Gastroesophageal sphincter (tissue), 4 donors: ENCODE results near the gene ORAI3. TPM values are rescaled to one million over a fixed set of nuclear protein-coding genes. Genes with fewer than 3 reads are reported as not detected.

ENCODE experiments used
- ATAC-seq: fragments of 150-250 bp; one replicate; pipeline ENCODE4 v1.9.1; 2016; ENCODE audit warnings: mild to moderate bottlenecking, moderate library complexity
- H3K27ac ChIP-seq, 4 donors: fragments of 200-600 bp; sonication (generic) in 3 of 4; 1 replicate in 3 of 4; 2 replicates in 1 of 4; pipeline ENCODE4 v1.5.1; 2016 to 2019
- H3K27me3 ChIP-seq: fragments of 200-600 bp; sonication (generic); one replicate; pipeline ENCODE4 v1.5.1; 2019
- H3K36me3 ChIP-seq, 2 donors: fragments of 200-600 bp; sonication (generic); one replicate each; pipeline ENCODE4 v1.5.1; 2019; ENCODE audit warnings: control low read depth in 1 of 2
- H3K4me1 ChIP-seq, 3 donors: fragments of 200-600 bp; sonication (generic); 1 replicate in 2 of 3; 2 replicates in 1 of 3; pipeline ENCODE4 v1.5.1; 2016 to 2019; ENCODE audit warnings: control low read depth in 2 of 3
- H3K4me3 ChIP-seq, 2 donors: fragments of 200-600 bp; sonication (generic); one replicate each; pipeline ENCODE4 v1.5.1; 2019; ENCODE audit warnings: mild to moderate bottlenecking in 1 of 2, moderate library complexity in 1 of 2
- H3K9me3 ChIP-seq, 3 donors: fragments of 200-600 bp; sonication (generic); one replicate each; pipeline ENCODE4 v1.5.1; 2017 to 2019; ENCODE audit warnings: control low read depth in 2 of 3
- EP300 ChIP-seq: sonication (generic); formaldehyde crosslinking; IDR thresholded peaks from one replicate; pipeline ENCODE4 v1.6.1; 2017; ENCODE audit warnings: antibody characterized with exemption, mild to moderate bottlenecking
- POLR2A ChIP-seq, 2 donors: fragments of 450-650 bp; IDR thresholded peaks; one replicate each; pipeline ENCODE4 v1.6.1; 2017; ENCODE audit warnings: antibody characterized with exemption in 2 of 2, mild to moderate bottlenecking in 2 of 2, moderate library complexity in 1 of 2
- POLR2AphosphoS5 ChIP-seq: sonication (generic); formaldehyde crosslinking; IDR thresholded peaks from one replicate; pipeline ENCODE4 v1.6.1; 2017; ENCODE audit warnings: antibody characterized with exemption
- WGBS, 2 donors: methylation state at CpG; one replicate each; pipeline ENCODE4 v1.1.5; 2018; ENCODE audit warnings: low coverage in 1 of 2; 5-methylcytosine and 5-hydroxymethylcytosine counted together
- total RNA-seq, 4 donors: library from RNA; depleted of rRNA; stranded (reverse); fragments of >200 nt; gene quantifications; one replicate each; pipeline ENCODE4 v1.1.0, GENCODE V29; 2016
- TF ChIP-seq, protein P1 (sequence below), 4 experiments: fragments of 200-600 bp in 2 of 4; fragments of 450-650 bp in 2 of 4; sonication (generic) in 1 of 4; IDR thresholded peaks; one replicate each; pipeline ENCODE4 v1.5.1; 2017 to 2019; ENCODE audit warnings: antibody characterized with exemption in 4 of 4, mild to moderate bottlenecking in 2 of 4, moderate library complexity in 2 of 4

ORAI3 gene
- total RNA-seq, 4 donors from 2014 or later: 23.7 to 51.5 (median 40.0) TPM

DNA sequence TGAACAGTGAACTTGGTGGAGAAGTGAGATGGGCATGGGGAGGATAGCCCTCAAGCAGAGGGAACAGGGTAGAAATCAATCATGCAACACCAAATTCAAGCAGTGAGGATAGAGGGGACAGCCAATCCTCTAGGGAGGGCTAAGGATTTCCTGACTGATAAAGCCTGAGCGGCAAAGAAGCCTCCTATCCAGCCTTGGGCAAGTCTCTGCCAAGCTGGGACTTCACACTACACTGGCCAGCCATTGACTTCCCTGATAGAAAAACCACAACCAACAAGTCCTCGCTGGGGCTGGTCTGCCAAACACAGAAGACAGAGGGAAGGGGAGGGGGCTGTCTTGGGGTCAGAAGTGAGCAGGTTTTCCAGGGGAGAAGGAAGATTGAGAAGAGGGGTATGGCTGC is 28.0 kb upstream of the ORAI3 start:
- H3K4me3 ChIP-seq: no peak overlapping the region
- peaks cover 0 to 34% (median 12%) of the 10 kb centered on the region in 3 donors for H3K4me1 ChIP-seq
- TF ChIP-seq, protein P1, sequence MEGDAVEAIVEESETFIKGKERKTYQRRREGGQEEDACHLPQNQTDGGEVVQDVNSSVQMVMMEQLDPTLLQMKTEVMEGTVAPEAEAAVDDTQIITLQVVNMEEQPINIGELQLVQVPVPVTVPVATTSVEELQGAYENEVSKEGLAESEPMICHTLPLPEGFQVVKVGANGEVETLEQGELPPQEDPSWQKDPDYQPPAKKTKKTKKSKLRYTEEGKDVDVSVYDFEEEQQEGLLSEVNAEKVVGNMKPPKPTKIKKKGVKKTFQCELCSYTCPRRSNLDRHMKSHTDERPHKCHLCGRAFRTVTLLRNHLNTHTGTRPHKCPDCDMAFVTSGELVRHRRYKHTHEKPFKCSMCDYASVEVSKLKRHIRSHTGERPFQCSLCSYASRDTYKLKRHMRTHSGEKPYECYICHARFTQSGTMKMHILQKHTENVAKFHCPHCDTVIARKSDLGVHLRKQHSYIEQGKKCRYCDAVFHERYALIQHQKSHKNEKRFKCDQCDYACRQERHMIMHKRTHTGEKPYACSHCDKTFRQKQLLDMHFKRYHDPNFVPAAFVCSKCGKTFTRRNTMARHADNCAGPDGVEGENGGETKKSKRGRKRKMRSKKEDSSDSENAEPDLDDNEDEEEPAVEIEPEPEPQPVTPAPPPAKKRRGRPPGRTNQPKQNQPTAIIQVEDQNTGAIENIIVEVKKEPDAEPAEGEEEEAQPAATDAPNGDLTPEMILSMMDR (IDR thresholded peaks at IDR 0.05): no peak
- TF ChIP-seq POLR2A (IDR thresholded peaks at IDR 0.05): no peak
- no peak for TF ChIP-seq POLR2AphosphoS5
- TF ChIP-seq EP300: no peak
- WGBS, 2 donors: 48 to 88% methylated on average over 1 to 2 of the region's 2 CpGs
- H3K27me3 ChIP-seq: no peaks in the 10 kb centered on the region
- H3K36me3 ChIP-seq: peaks cover 0 to 3% of the 10 kb centered on the region in 2 donors
- no peaks in the 10 kb centered on the region for H3K9me3 ChIP-seq
- ATAC-seq: no peak
- peak overlapping the region in 3 of 4 donors; percentile 89 to 99 (median 96) for H3K27ac ChIP-seq

DNA sequence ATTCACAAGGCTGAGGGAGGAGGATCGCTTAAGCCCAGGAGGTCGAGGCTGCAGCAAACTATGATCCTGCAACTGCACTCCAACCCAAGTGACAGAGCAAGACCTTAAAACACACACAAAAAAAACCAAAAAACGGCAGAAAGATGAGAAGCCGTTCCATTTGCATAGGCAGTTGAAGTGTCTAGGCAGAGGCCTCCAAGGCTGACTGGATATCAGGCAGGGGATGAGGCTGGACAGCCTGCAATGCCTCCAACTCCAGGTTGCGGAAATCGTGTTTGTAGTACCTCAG is 27.5 kb upstream of the ORAI3 start:
- TF ChIP-seq, protein P1 (IDR thresholded peaks at IDR 0.05): no peak
- no peak for TF ChIP-seq POLR2AphosphoS5
- TF ChIP-seq EP300: no peak
- TF ChIP-seq POLR2A (IDR thresholded peaks at IDR 0.05): no peak
- Histone ChIP-seq H3K4me3 (peak overlapping the region; percentile 47 to 83), H3K27me3 (no peaks in the 10 kb centered on the region), H3K4me1 (peaks cover 0 to 34% (median 12%) of the 10 kb centered on the region in 3 donors), H3K9me3 (no peaks in the 10 kb centered on the region), H3K27ac (peak overlapping the region in 3 of 4 donors; percentile 89 to 99 (median 96)), H3K36me3 (peaks cover 0 to 8% of the 10 kb centered on the region in 2 donors)
- WGBS, 2 donors: 24 to 34% methylated on average over 5 to 6 of the region's 6 CpGs
- ATAC-seq: no peak

DNA sequence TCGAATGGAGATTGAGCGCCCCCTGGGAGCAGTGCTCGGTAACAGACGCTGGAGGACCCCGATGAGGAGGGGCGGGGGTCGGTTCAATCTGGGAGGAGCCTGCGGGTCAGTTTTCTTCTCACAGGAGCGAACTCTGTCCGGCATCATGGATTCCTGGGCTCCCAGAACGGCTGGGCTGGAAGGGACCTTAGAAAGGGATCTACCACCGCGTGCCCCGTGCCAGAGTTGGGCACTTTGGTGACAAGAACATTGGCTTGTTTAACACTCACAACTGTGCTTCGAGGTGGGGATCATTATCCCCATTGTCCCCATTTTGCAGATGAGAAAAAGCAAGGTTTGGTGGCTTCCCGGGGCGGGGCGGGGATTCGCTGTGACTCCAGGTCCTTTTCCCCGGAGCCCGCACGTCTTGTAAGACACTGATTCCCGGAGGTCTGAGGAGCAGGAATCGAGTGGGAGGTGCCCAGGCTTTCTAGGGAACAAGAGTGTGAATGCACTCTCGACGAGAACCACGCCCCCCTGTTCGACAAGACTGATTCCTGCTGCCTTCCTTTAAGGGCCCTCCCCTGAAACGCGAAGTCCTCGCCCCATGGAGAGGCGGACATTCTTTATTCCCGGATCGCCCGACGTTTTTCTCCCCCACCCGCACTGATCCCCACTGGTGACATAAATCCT is 27.0 kb upstream of the ORAI3 start:
- H3K27ac ChIP-seq: peak overlapping the region; percentile 56 to 99 (median 92)
- peaks cover 0 to 34% (median 12%) of the 10 kb centered on the region in 3 donors for H3K4me1 ChIP-seq
- no peaks in the 10 kb centered on the region for H3K9me3 ChIP-seq
- no peak for TF ChIP-seq POLR2AphosphoS5
- TF ChIP-seq, protein P1 (IDR thresholded peaks at IDR 0.05): peak in 3 of 4 experiments; percentile 91 to 94 (median 93)
- peaks cover 0 to 13% of the 10 kb centered on the region in 2 donors for H3K36me3 ChIP-seq
- peak overlapping the region; percentile 47 to 83 for H3K4me3 ChIP-seq
- 0 to 1% methylated on average over 14 of the region's 37 CpGs for WGBS, 2 donors
- H3K27me3 ChIP-seq: no peaks in the 10 kb centered on the region
- ATAC-seq: peak; percentile 29

DNA sequence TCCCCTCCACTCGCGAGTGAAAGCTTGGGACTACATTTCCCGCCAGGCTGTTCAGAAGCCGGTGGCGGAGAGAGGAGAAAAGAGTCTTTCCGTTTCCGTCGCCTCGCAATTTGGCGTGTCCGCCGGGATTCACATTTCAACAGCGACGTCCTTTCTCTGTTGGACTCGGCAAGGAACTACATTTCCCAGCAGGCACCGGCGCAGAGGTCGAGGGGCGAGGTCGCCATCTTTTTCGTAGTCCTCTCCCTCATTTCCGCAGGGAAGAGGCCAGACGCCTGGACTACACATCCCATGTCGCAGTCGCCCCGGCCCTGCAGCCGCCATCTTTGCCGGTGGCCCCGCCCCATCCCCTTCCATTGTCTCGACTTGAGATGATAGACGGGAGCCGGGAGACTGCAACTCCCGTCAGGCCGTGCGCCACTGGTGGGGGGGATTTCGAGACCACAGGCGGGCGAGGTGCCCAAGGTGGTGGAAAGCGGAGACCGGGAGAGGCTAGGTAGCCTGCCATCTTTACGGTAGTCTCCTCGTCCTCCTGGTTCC is 26.4 kb upstream of the ORAI3 start:
- Histone ChIP-seq H3K4me1 (peaks cover 0 to 40% (median 12%) of the 10 kb centered on the region in 3 donors), H3K27me3 (no peaks in the 10 kb centered on the region), H3K36me3 (peaks cover 0 to 19% of the 10 kb centered on the region in 2 donors), H3K9me3 (no peaks in the 10 kb centered on the region), H3K27ac (peak overlapping the region; percentile 75 to 99 (median 92)), H3K4me3 (peak overlapping the region; percentile 75 to 83)
- ATAC-seq: peak; percentile 86
- 0% methylated on average over 2 to 8 of the region's 42 CpGs for WGBS, 2 donors
- TF ChIP-seq POLR2AphosphoS5 (peak; percentile 40), EP300 (no peak), POLR2A (IDR thresholded peaks at IDR 0.05) (no peak)
- TF ChIP-seq, protein P1 (IDR thresholded peaks at IDR 0.05): peak in 1 of 4 experiments; percentile 20
